GM19468 (cell line): ENCODE measurements around the gene ADCY1.

ENCODE experiments used
- ATAC-seq: cut with Tn5 transposase; IDR thresholded peaks from one replicate; pipeline ENCODE4 v1.9.1; 2021; ENCODE audit warnings: mild to moderate bottlenecking, moderate library complexity, moderate number of reproducible peaks; ENCODE audit not compliant: unreplicated experiment; ENCODE audit errors: extremely low read depth

Gene ADCY1

DNA sequence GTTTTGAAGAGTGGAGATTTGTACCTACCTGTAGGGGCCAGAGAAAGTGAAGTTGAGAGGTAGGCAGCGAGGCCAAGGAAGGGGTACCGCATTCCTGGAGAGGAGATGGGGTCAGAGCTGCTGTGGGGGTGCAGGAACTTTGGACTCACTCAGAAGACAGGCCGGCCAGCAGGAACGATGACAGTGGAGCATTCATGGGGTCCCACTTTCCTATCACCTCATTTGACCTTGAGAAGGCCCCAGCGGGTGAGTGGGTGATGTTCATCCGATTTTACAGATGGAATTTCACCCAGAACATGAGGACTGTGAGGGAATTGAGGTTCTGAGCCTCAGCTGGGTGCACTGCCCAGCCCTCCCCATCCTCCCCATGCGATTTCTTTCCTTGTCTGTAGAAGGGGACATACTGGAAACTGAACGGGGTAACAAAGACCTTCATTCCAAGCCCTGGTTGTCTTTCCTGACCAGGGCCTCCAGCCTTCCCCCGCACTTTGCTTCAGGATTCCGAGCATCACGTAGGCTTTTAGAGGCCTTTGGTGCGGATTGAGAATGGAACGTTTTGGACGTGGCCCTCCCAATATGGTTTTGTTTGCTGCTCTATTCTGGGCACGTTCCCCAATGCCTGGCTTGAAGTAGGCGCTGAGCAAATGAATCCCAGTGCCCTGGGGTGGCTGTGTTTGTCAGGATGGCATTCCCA lies 87.3 kb downstream of the ADCY1 start:
- no peak for ATAC-seq

DNA sequence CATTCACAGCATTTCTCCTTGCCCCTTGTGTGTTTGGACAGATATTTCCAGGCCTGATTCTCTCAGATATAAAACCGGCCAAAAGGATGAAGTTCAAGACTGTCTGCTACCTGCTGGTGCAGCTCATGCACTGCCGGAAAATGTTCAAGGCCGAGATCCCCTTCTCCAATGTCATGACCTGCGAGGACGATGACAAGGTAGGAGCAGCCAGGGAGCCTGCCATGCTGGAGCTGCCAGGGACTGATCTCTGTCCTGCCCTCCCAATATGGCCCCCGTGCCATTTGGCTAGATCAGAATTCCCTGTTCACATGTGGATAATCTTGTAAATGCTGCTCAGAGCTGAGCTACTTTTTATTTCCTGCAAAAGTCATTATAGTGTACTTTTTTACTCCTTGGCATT lies 87.8 kb downstream of the ADCY1 start:
- no peak for ATAC-seq

DNA sequence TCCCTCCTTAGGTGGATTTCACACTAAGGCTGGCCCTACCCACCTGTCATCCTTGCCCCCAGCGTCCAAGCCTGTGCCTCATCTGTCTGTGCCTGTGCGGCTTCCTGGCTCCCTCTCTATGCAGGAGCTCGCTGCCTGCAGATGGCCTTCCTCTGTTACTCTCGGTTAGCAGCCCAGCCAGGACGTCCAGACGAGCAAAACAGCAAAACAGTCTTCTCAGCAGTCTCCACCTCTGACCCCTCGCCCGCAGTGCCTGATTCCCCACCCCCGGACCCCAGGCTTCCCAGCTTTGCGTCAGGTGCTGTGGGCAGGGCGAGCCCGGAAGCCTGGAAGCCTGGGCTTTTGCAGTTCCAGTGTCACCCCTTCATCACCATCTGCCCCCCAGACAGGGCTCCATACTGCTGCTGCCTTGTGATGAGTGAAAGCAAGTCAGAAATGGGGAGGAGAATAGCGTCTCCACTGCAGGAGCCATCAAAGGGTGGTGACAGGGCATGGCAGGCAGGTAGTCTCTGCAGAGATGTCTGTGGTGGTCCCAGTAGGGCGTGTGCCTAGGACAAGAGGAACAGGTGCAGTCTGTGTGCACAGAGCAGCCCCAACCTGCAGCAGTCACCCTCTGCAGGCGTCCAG lies 88.5 kb downstream of the ADCY1 start:
- no peak for ATAC-seq

DNA sequence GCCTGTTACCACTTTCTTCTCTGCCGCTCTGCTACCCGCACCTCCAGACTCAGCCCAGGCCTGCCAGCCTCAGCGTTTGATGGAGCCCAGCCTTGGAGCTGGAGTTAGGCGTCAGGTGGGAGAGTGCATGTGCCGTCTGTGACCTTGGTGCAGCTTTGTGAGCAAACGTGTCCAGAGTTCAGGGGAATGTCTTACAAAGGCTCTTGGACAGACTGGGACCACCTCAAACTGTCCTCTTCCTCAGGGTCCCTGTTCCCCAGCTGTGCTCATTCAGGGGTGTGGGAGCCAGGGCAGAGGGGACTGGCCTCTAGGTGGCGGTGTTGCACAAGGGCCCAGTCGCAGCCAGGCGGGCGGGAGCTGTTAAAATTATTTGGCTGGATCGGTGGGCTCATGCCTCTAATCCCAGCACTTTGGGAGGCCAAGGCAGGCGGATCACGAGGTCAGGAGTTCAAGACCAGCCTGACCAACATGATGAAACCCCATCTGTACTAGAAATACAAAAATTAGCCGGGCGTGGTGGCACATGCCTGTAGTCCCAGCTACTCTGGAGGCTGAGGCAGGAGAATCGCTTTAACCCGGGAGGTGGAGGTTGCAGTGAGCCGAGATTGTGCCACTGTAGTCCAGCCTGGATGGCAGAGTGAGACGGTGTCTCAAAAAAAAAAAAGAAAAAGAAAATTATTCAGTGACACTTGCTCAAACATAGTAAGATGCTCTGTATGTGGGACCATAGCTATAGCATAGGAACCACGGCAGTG lies 89.2 kb downstream of the ADCY1 start:
- no peak for ATAC-seq

GRCh38 chr7:45663965-45664633 lies 89.9 kb downstream of the ADCY1 start:
- no peak for ATAC-seq

GRCh38 chr7:45665172-45665571 lies 91.0 kb downstream of the ADCY1 start:
- ATAC-seq, result no peak

GRCh38 chr7:45670227-45670626 lies 96.1 kb downstream of the ADCY1 start:
- ATAC-seq, result no peak

DNA sequence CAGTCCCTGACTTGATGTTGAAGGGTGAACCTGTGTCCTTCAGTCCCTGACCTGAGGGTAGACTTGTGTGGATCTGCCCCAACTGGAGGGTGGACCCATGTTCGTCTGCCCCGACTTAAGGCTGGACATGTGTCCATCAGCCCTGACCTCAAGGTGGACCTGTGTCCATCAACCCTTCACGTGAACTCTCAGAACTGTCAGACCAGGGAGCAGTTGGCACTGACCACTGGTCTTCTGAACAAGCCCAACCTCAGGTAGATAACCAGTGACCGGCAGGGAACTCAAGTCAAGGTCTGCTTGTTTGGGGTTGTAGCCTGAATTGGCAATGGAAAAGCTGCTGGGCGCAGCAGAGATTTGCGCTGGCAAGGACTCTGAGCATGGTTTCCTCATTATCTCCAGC lies 96.5 kb downstream of the ADCY1 start:
- ATAC-seq, result no peak

DNA sequence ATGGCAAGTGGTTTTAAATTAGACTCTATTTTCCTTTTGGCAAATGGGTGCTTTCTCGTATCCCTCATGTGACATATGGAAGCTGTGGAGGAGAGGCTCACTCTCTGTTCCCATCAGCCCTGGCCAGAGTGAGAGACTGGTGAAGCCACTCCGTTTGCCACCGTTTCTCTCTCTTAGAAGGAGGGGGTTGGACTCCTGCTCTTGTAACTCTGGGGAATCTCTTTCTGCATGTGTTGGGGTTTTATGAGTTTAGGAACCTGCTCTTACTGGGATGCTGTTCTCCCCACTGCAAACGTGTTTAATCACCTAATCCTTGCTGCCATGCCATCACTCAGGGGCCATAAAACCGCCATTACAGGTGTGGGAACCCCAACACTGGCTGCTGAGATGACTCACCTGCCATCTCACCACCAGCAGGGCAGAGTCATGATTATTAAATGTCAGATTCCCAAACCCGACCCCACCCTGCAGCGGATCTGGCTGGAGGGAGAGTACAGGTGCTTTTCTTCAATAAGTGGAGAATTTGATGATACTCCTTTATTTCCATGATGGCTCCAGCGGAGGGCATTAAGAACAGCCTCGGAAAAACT lies 103.2 kb downstream of the ADCY1 start:
- ATAC-seq, result no peak

GRCh38 chr7:45679516-45679915 lies 105.3 kb downstream of the ADCY1 start:
- no peak for ATAC-seq

DNA sequence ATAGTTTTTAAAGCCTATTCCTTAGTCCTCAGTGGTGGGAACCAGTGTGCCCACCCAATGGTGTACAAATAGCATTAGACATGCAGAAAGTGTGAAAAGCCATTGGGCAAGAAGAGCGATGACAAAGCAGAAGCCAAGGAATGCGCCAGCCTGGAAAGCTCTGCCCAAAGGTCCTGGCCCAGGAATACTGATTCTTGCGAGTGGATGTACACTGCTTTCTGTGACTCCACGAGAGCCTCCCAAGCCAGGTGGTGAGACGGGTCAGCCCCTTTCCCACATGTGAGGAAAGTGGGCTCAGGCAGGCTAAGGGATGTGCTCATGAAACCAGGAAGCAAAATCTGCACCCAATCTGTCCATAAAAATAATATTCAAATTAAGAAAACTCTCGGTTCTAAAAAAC lies 106.6 kb downstream of the ADCY1 start:
- ATAC-seq, result no peak

GRCh38 chr7:45681596-45682357 lies 107.6 kb downstream of the ADCY1 start:
- ATAC-seq, result no peak

DNA sequence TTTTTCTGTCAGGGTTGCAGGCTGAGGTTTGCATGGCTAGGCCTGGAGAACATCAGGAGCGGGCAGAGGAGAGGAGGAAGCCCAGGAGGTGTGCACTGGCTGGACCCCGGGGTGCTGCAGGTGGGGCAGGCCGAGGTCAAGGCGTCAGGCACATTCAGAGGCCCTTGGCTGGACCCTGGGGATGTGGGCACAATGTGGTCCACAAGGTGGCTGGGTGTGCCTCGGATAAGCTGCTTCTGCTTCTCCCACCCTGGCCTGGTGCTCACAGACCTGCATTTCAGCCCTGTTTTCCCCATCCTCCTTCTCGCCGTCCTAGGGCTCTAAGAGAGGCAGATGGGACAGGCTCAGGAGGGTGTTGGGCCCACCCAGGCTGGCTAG lies 108.2 kb downstream of the ADCY1 start:
- ATAC-seq, result no peak

- no peak for ATAC-seq
Observed at GRCh38 chr7:45682836-45683555, 108.8 kb downstream of the ADCY1 start.

DNA sequence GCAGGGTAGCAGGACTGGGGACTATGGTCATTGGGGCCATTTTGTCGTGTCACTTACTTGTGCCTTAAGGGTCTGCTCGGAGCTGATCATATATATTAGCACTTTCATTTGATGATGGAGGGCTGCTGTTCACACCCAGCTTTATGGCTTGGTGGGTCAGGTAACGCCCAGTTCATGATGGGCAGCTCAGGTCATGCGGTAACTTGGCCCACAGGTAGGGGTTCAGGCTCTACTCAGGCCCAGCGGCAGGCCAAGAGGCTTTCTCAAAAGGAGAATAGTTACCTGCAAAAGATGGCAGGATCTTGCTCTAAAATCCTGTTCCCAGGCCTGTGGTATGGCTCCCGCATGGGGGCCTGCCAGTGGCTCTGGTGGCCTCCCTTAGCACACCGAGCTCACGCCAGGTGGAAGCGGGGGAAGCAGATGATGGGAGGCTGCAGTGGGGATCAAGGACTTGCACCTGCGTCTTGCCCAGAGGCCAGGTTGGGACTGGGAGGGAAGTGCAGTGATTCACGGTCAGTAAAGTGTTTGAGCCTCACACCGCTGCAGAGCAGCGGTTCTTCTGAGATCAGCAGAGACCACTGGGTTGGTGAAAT lies 109.5 kb downstream of the ADCY1 start:
- no peak for ATAC-seq

DNA sequence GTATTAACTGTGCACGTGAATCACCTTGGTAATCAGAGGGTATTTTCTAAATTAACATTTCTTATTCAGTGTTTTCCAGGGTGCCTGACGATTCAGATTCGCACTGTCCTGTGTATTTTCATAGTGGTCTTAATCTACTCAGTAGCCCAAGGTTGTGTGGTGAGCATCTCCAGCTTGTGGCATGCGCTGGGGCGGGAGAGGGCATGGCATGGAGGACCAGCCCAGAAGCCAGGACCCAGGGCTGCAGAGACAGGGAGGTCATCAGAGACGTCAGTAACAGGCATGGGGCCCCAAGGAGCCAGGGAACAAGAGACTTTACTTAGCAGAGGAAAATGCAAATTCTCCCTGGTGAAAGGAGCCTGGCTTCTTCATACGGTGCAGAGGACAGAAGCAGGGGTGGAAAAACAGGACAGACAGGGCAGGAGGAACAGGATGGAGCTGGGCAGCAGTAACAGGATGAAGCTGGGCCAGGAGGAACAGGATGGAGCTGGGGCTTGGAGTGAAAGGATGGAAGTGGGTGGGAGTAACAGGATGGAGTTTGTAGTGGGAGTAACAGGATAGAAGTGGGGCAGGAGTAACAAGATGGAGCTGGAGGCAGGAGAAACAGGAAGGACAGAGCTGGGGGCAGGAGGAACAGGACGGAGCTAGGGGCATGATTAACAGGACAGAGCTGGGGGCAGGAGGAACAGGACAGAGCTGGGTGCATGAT lies 110.9 kb downstream of the ADCY1 start:
- no peak for ATAC-seq

GRCh38 chr7:45685619-45686240 lies 111.6 kb downstream of the ADCY1 start:
- ATAC-seq, result no peak
